ENCODE results near the gene TUG1. TPM values are rescaled to one million over a fixed set of nuclear protein-coding genes. Genes with fewer than 3 reads are reported as not detected.
A peak's percentile ranks its signal among the peaks of the same experiment; 100 is the strongest.

TUG1 gene
- total and polyA plus RNA-seq, 9 of the 15 experiments (the other 6 are each of a cell fraction or from before 2014, with no cell fraction given): 24.7 to 132 (median 58.9) TPM

GRCh38 chr22:30920407-30920806, 48.7 kb upstream of the TUG1 start (continued):
- TF ChIP-seq DEAF1 (CRISPR knock-in tag; IDR thresholded peaks at IDR 0.05): peak; percentile 60; the same call in 1 of the 2 replicates
- no peak for TF ChIP-seq EGR1 (conservative IDR thresholded peaks at IDR 0.05)
- no peak for TF ChIP-seq CTBP1 (IDR thresholded peaks at IDR 0.05; ENCODE audit: borderline replicate concordance)
- TF ChIP-seq ZNF324 (CRISPR knock-in tag; IDR thresholded peaks at IDR 0.05): no peak
- no peak for TF ChIP-seq TBP (optimal IDR thresholded peaks at IDR 0.05; ENCODE audit: low read depth, low read length)
- TF ChIP-seq REST (IDR thresholded peaks at IDR 0.05; ENCODE audit: borderline replicate concordance): peak; percentile 75; the same call in 1 of the 2 replicates
- no peak for TF ChIP-seq REST (CRISPR knock-in tag; IDR thresholded peaks at IDR 0.05; ENCODE audit: low read depth)
- TF ChIP-seq PTBP1 (IDR thresholded peaks at IDR 0.05; ENCODE audit: low read depth, low read length): no peak
- TF ChIP-seq NR3C1 (CRISPR knock-in tag; IDR thresholded peaks at IDR 0.05): no peak
- TF ChIP-seq RAD21 (CRISPR knock-in tag; conservative IDR thresholded peaks at IDR 0.05 in 1 of 2, IDR thresholded peaks at IDR 0.05 in 1 of 2): peak; percentile 76 to 80
- TF ChIP-seq FOXK2 (conservative IDR thresholded peaks at IDR 0.05 in 1 of 2, IDR thresholded peaks at IDR 0.05 in 1 of 2; ENCODE audit: low read depth in 2 of 2): no peak
